LHCN-M2 (cell line): ENCODE results near the gene UGT1A6. TPM values are rescaled to one million over a fixed set of nuclear protein-coding genes. Genes with fewer than 3 reads are reported as not detected.
"Not testable (repeated sequence)": the region's sequence is repeated elsewhere in the genome, so short reads cannot be mapped to it uniquely, and the experiment has no call there.

ENCODE experiments used
- DNase-seq: peaks from one replicate; pipeline ENCODE4 v3.0.0-alpha.2; 2012; ENCODE audit warnings: low read depth
- polyA plus RNA-seq: library from polyadenylated mRNA; unstranded; fragments of >200 nt; gene quantifications from one replicate; pipeline ENCODE4 v1.2.1, GENCODE V29; 2012; ENCODE audit warnings: missing spikeins
- total RNA-seq: library from RNA; depleted of rRNA; stranded (reverse); fragments of >200 nt; gene quantifications from 2 replicates; pipeline ENCODE4 v1.2.3, GENCODE V29; 2014; rRNA removed

UGT1A6 gene
- total RNA-seq: not detected in 2 replicates
- polyA plus RNA-seq: not detected

DNA sequence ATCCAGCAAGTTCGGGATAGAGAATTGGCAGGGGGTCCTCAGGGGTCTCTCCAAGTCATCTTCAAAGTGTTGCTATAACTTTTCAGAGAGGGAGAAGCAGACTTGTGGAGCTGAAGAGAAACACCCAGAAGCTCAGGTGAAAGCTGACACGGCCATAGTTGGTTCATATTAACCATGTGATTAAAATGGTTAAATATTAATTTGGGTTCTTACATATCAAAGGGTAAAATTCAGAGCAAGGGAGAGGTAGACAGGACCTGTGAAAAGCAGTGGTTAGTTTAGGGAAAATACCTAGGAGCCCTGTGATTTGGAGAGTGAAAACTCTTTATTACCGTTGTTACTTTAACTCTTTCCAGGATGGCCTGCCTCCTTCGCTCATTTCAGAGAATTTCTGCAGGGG lies at the start of gene UGT1A6:
TSS of gene UGT1A6 (plus strand) at position 243 of the 400 bp plus-strand sequence. CDS start at position 358, 115 bp downstream.
- no peak for DNase-seq

DNA sequence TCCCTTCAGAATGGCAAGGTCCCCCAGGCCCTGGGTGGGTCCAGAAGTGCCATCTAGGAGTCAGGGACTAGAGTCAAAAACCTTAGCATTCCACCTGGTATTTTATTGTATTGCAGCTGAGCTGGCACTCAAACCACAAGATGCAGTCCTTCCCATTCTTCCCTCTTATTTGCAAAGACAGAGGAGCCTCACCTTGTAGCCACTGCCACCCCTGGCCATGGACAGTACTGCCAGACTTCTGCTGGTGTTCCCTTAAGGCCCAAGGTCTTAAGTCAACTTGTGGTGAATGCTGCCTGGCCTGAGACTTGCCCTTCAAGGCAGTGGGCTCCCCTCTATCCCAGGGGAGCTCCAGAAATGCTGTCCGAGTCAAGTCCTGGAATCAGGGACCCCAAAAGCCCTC lies 49.6 kb upstream of the UGT1A6 start:
- DNase-seq: no peak

DNA sequence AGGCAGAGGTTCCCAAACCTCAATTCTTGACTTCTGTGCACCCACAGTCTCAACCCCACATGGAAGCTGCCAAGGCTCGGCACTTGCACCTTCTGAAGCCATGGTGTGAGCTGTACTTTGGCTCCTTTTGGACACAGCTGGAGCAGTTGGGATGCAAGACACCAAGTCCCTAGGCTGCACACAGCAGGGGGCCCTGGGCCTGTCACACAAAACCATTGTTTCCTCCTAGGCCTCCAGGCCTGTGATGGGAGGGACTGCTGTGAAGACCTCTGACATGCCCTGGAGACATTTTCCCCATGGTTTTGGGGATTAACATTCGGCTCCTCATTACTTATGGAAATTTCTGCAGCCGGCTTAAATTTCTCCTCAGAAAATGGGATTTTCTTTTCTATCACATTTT lies 46.7 kb upstream of the UGT1A6 start:
- DNase-seq: not testable (repeated sequence)

DNA sequence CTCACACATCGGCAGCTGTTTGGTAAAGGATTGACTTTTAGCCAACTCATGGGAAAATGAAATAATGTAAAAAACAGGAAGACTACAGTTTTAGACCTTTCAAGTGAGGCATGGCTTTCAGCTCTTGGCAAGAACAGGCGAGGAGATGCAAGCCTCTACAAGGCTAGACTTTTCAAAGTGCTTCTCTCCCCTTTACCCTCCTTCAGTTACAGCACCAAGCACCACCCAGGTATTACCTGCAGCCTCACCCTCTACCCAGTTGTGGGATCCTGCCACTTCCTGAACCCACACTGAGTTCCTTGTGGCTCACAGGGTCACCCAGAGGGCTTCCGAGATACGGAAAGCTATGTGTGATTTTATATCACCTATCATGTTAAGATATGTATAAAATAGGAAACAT lies 41.7 kb upstream of the UGT1A6 start:
- no peak for DNase-seq

DNA sequence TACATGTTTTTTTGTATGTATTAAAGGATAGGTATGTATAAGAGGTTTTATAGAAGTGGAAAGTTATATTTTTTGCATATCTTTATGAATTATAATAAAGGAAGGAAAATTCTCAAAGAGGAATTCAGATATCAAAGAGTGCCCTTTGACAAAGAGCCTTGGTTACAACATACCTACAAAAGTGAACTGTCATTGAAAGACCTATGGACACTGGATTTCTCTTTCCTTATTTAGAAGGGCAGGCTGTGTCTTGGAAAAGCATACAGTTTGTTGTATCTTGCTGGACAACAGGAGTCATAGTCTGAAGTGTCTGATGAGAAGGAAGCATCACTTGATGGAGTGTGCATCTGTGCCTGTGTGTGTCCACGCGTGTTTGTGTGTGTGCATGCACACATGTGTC lies 41.3 kb upstream of the UGT1A6 start:
- DNase-seq: no peak

DNA sequence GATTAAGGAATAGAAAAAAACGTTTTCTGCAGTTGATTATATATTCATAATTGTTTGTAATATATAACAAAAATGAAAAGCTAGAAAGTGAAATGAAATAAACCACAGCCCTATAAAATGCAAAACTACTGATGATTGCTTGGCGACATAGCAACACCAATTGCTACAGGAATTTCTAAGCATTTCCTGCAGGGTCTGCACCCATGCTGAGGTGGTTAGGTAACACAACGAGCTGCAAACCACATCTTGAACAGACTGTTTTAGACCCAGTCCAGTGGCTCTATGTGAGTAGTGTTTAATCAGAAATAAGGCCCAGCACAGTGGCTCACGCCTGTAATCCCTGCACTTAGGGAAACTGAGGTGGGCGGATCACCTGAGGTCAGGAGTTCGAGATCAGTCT lies 38.2 kb upstream of the UGT1A6 start:
- no peak for DNase-seq

DNA sequence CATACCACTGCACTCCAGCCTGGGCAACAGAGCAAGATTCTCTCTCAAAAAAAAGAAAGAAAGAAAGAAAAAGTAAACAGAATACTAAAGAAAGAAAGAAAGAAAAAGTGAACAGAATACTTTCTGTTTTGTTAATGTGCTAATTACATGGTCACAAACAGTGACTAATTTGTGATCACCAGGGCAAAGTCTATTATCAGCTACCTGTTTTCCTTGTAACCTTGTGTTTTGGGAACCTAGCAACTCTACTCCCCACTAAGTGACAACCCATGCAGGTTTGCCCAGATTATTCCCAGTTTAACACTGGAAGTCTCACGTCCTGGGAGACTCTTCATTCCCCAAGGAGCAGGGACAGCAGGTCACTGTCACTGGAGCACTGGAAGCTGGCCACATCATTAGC lies 37.6 kb upstream of the UGT1A6 start:
- no peak for DNase-seq

DNA sequence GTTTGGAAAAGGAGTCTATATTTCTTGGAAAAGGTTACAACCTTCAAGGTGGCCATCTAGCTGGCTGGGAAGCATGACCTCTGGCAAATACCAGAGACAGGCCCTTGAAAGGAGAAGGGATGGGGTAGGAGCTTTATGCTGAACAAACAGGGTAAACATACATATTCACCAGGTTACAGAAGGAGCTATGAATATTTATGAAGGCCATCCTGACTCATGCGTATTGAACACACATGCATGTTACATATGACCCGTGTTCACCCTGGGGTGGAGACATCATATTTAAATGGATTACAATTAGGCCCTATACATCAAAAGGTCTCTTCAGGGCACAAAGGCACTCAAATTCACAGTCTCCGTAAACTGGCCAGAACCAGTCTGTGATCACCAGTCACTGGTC lies 36.7 kb upstream of the UGT1A6 start:
- not testable (repeated sequence) for DNase-seq

DNA sequence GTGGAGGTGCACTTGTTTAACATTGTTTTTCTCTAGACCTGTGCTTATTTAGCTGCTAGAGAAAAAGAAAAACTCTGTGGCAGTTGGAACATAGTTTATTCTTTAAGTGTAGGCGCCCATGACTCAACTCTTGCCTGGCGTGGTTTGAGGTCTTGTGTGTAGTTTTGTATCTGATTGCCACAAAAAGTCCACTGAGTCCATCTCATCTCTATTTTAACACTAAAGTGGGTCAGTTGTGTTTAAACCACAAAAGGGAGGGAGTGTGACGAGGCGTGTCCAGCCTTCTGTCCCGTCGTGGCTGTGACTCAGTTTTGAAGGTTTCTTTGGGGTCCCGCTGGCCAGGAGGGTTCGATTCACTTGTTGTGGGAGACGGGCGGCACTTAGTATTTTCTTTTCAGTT lies 36.2 kb upstream of the UGT1A6 start:
- no peak for DNase-seq

DNA sequence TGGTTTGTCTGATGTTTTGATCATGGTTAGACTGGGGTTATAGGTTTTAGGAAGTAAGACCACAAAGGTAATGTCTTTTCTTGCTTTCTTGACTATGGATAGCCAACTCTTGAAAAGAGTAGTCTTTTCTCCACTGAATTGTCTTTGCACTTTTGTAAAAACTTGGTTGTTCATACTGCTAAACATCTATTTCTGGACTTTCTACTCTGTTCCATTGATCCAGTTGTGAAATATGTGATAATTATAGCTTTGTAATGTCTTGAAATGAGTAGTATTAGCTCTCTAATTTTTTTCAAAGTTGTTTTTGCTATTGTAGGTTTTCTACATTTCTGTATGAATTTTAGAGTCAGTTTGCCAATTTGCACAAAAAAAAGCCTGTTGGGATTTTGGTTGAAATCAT lies 34.1 kb upstream of the UGT1A6 start:
- no peak for DNase-seq

DNA sequence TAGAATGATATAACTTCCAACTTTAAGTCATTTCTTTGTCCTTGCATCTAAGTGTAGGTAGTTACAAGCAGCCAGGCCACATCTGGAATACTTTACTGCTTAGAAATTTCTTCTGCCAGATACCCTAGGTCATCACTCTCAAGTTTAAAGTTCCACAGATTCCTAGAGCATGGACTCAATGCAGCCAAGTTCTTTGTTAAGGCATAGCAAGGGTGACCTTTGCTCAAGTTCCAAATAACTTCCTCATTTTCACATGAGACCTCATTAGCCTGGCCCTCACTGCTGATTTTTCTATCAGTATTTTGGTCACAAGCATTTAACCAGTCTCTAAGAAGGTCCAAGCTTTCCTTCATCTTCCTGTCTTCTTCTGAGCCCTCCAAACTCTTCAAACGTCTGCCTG lies 28.8 kb upstream of the UGT1A6 start:
- no peak for DNase-seq

DNA sequence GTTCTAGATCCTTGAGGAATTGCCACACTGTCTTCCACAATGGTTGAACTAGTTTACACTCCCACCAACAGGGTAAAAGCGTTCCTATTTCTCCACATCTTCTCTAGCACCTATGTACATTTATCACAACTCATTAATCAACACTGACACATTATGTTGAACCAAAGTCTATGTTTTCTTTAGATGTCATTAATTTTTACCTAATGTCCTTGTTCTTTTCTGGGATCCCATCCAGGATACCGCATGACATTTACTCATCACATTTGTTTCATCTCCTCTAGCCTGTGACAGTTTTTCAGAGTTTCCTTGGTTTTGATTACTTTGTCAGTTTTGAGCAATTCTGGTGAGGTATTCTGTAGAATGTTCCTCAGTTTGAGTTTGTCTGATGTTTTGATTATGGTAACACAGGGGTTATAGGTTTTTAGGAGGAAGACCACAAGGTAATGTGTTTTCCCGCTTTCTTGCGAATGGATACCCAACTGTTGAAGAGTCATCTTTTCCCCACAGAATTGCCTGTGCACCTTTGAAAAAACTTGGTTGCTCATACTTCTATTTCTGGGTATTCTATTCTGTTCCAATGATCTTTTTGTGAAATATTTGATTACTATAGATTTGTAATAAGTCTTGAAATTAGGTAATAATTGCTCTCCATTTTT lies 24.0 kb upstream of the UGT1A6 start:
- no peak for DNase-seq

DNA sequence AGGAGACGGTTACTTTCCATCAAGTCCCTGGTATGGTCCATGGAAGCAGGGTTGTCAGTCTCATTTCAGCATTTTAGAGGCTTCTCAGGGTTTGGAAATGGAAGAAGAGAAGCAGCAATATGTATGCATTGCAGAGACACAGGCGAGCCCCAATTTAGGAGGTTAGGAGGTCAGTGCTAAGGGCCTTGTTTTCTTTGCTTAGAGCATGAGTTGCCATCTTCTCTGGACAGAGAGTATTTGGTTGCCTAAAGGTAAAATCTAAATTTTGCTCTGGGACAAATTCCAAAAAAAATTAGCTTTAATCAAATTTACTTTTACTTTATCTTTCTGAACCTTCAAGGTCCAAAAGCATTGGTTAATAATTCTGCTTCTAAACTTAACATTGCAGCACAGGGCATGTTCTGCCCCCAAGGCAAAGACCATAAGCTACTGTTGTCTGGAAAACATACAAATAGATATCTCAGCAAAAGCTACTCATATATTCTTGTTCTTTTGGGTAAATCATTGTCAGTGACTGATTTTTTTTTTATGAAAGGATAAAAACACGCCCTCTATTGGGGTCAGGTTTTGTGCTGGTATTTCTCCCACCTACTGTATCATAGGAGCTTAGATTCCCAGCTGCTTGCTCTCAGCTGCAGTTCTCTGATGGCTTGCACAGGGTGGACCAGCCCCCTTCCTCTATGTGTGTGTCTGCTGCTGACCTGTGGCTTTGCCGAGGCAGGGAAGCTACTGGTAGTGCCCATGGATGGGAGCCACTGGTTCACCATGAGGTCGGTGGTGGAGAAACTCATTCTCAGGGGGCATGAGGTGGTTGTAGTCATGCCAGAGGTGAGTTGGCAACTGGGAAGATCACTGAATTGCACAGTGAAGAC lies 21.2 kb upstream of the UGT1A6 start, which contains the start of gene UGT1A9:
TSS of gene UGT1A9 (plus strand) at position 609 of the 872 bp plus-strand sequence. CDS start at position 646, 37 bp downstream.
- no peak for DNase-seq

DNA sequence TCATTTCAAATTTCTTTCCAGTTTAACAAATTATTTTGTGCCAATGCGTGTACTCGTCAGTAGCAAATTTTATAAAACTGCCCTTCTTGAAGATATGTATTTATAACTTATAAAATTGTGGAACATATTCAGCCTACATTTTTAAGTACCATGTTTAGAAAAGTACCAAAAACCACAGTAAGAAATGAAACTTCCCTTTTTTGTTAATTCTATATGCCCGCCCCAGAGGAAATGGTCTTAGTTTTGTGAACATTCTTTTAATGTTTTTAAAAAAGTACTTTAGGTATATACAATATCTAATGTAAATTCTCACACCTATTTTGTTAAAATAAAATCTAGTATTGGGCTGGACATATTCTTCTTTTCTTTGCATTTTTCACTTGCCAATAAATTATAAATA lies 19.8 kb upstream of the UGT1A6 start:
- no peak for DNase-seq

DNA sequence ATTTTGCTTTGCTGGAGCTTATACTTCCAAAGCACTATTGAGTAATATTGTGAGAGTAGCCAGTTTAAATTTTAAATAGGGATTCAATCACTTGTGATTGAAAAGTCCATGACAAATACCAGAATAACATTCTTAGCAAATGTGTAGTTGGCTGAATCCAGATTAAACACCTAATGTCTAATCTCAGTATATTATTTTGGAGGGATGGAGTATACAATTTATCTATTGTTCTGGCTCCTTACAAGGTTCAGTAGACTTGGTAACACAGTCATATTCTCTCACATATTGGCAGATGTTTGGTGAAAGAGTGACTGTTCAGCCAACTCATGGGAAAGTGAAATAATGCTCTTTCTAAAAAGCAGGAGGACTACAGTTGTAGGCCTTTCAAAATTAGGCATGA lies 18.8 kb upstream of the UGT1A6 start:
- DNase-seq: no peak

DNA sequence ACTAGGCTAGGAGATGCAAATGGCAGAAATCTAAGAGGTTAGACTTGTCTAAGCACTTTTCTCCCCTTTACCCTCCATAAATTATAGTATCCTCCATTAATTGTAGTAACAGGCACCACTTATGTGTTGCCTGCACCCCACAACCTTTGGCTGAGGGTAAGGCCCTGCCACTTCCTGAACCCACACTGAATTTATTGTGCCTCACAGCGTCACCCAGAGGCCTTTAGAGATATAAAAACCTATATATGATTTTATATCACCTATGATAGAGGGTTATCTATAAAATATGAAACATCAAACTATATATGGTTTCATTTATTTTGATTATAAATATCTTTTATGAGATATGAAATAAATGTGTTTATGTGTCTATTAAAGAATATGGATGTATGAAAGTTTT lies 18.4 kb upstream of the UGT1A6 start:
- DNase-seq: no peak

DNA sequence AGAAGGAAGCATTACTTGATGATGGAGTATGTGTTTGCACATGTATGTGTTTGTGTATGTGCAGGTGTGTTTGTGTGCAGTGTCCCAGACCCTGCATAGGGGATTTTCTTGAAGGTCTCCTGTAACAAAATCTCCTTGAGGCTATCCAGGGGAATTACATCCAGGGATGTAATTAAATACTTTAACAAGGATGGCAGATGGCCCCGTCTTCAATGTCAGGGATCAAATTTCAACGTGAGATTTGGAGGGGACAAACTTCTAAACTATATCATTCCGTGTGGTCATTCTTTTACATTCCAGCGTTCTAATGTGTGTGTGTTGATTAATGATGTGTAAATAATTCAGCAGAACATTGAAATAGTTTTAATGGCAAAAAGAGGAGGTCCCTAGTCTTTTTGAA lies 17.7 kb upstream of the UGT1A6 start:
- DNase-seq: no peak

DNA sequence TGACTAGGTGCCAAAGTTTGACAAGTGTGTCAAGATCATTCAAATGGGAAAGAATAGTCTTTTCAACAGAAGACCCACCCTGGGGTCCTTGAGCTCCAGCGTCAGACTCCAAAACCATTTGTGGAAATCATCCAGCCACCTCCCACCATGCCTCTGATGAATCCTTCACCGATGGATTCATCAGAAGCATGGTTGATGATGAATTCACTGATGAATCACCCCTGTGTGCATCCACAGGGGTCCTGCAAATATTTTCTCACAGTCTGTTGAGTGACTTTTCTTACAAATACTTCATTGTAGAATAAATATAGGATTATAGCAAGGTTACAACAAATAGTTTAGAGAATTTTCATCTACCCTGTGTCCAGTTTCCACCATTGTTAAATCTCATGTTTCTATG lies 16.6 kb upstream of the UGT1A6 start:
- no peak for DNase-seq

DNA sequence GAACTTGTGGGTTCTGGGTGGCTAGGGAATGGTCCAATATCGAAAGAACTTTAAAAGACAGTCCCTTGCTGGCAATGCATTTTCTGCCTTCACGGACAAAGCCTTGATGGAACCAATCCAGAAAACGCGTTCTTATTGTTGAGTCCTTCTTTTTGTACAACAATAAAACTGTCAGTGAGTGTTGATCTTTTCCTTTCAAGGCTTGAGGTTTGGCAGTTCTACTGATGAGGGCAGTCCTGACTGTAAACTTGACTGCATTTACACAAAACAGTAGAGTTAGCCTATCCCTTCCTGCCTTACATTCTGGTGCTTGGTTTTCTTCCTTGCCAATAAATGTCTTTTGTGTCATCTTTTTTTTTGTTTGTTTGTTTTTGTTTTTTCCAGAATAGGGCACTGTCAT lies 13.5 kb upstream of the UGT1A6 start:
- no peak for DNase-seq

DNA sequence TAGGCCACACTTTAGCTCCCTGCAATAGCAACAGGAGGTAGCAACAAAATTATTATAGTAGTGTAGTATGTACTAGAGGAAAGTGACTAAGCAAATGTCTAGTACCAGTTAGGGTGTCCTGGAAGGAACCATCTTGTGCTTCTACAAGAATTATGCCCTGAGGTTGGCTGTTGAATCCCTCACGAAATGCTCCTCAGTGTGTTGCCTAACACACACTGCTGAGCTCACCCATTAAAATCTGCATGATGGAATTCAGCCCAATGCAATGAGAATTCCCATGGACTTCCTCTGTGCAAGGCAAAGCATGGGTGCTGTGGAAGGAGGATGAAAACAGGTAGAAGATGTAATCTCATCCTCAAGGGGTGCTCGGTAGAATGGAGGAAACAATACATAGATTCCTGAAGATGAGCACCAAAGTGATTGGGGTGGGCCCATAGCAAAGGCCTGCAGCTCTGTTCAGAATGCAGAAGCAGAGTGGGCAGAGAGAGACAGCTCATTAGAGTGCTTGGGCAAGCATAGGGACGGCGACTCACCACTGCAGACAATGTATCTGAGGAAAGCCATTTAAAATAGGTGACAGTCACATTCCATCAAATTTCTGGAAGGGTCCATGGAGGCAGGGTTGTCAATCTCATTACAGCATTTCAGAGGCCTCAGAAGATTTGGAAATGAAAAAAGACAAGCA lies 12.2 kb upstream of the UGT1A6 start:
- DNase-seq: no peak

DNA sequence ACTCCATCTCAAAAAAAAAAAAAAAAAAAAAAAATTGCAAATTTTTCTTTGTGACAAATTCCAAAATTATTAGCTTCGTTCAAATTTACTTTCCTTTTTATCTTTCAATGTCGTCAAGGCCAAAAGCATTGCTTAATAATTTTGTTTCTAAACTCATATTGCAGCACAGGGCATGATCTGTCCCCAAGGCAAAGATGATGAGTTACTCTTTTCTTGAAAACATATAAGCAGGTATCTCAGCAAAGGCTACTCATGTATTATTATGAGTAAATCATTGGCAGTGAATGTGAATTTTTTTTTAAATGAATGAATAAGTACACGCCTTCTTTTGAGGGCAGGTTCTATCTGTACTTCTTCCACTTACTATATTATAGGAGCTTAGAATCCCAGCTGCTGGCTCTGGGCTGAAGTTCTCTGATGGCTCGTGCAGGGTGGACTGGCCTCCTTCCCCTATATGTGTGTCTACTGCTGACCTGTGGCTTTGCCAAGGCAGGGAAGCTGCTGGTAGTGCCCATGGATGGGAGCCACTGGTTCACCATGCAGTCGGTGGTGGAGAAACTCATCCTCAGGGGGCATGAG lies 11.1 kb upstream of the UGT1A6 start, which contains the start of gene UGT1A7:
TSS of gene UGT1A7 (plus strand) at position 381 of the 579 bp plus-strand sequence. CDS start at position 418, 37 bp downstream.
- no peak for DNase-seq

DNA sequence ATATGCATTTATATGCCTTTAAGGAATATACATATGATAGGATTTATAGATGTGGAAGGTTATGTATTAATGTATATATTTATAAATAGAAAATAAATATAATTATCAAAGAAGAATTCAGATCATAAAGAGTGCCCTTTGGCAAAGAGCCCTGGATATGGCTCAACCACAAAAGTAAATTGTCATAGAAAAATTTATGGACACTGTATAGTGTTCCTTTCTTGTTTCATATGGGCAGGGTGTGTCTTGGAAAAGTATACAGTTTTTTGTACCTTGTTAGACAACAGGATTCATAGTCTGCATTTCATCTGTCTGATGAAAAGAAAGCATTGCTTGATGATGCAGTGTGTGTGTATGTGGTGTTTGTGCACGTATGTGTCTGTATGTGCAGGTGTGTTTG lies 8.1 kb upstream of the UGT1A6 start:
- no peak for DNase-seq
